Measurements from ENCODE around the gene TARM1.
A peak's percentile ranks its signal among the peaks of the same experiment; 100 is the strongest.
"Not testable (repeated sequence)": the region's sequence is repeated elsewhere in the genome, so short reads cannot be mapped to it uniquely, and the experiment has no call there.

TARM1 gene

GRCh38 chr19:54099190-54099902, 18.2 kb upstream of the TARM1 start:
- Histone ChIP-seq H3K27me3 (ENCODE audit: insufficient read depth, low read length) (no peaks in the 10 kb centered on the region), H3K4me1 (ENCODE audit: control insufficient read depth, insufficient read depth, low read length, unreplicated experiment) (no peaks in the 10 kb centered on the region), H3K79me2 (ENCODE audit: control insufficient read depth, insufficient read depth, low read length, unreplicated experiment) (peaks cover 12% of the 10 kb centered on the region), H3K4me3 (ENCODE audit: low read depth, low read length) (no peak overlapping the region), H2AFZ (ENCODE audit: low read length, unreplicated experiment) (no peak overlapping the region), H3K27ac (ENCODE audit: low read depth, low read length) (no peak overlapping the region), H3K36me3 (ENCODE audit: insufficient read depth, low read length) (no peaks in the 10 kb centered on the region)

- Histone ChIP-seq H2AFZ (ENCODE audit: low read length, unreplicated experiment) (peak overlapping the region; percentile 81), H3K27ac (ENCODE audit: low read depth, low read length) (no peak overlapping the region), H3K4me1 (ENCODE audit: control insufficient read depth, insufficient read depth, low read length, unreplicated experiment) (no peaks in the 10 kb centered on the region), H3K4me3 (ENCODE audit: low read depth, low read length) (peak overlapping the region; percentile 86), H3K27me3 (ENCODE audit: insufficient read depth, low read length) (no peaks in the 10 kb centered on the region), H3K36me3 (ENCODE audit: insufficient read depth, low read length) (no peaks in the 10 kb centered on the region), H3K79me2 (ENCODE audit: control insufficient read depth, insufficient read depth, low read length, unreplicated experiment) (no peaks in the 10 kb centered on the region)
Measured at GRCh38 chr19:54096617-54097106, 15.5 kb upstream of the TARM1 start.

GRCh38 chr19:54095859-54096616, 14.9 kb upstream of the TARM1 start:
- not testable (repeated sequence) for H3K79me2 ChIP-seq (ENCODE audit: control insufficient read depth, insufficient read depth, low read length, unreplicated experiment); H3K4me1 ChIP-seq (ENCODE audit: control insufficient read depth, insufficient read depth, low read length, unreplicated experiment); H3K27me3 ChIP-seq (ENCODE audit: insufficient read depth, low read length); H3K36me3 ChIP-seq (ENCODE audit: insufficient read depth, low read length); H3K27ac ChIP-seq (ENCODE audit: low read depth, low read length)
- H3K4me3 ChIP-seq (ENCODE audit: low read depth, low read length) = peak overlapping the region; percentile 86
- peak overlapping the region; percentile 83 for H2AFZ ChIP-seq (ENCODE audit: low read length, unreplicated experiment)

- no peaks in the 10 kb centered on the region for H3K36me3 ChIP-seq (ENCODE audit: insufficient read depth, low read length)
- no peaks in the 10 kb centered on the region for H3K27me3 ChIP-seq (ENCODE audit: insufficient read depth, low read length)
- H3K79me2 ChIP-seq (ENCODE audit: control insufficient read depth, insufficient read depth, low read length, unreplicated experiment) = no peaks in the 10 kb centered on the region
- H2AFZ ChIP-seq (ENCODE audit: low read length, unreplicated experiment) = peak overlapping the region; percentile 83
- no peak overlapping the region for H3K27ac ChIP-seq (ENCODE audit: low read depth, low read length)
- H3K4me1 ChIP-seq (ENCODE audit: control insufficient read depth, insufficient read depth, low read length, unreplicated experiment) = no peaks in the 10 kb centered on the region
- peak overlapping the region; percentile 86 for H3K4me3 ChIP-seq (ENCODE audit: low read depth, low read length)
Measured at GRCh38 chr19:54095136-54095858, 14.1 kb upstream of the TARM1 start.

GRCh38 chr19:54094426-54095000, 13.3 kb upstream of the TARM1 start:
- Histone ChIP-seq H3K27me3 (ENCODE audit: insufficient read depth, low read length) (no peaks in the 10 kb centered on the region), H3K27ac (ENCODE audit: low read depth, low read length) (no peak overlapping the region), H3K4me3 (ENCODE audit: low read depth, low read length) (no peak overlapping the region), H2AFZ (ENCODE audit: low read length, unreplicated experiment) (no peak overlapping the region), H3K4me1 (ENCODE audit: control insufficient read depth, insufficient read depth, low read length, unreplicated experiment) (no peaks in the 10 kb centered on the region), H3K79me2 (ENCODE audit: control insufficient read depth, insufficient read depth, low read length, unreplicated experiment) (no peaks in the 10 kb centered on the region), H3K36me3 (ENCODE audit: insufficient read depth, low read length) (no peaks in the 10 kb centered on the region)

GRCh38 chr19:54084410-54084809, 3.2 kb upstream of the TARM1 start:
- Histone ChIP-seq H3K27me3 (ENCODE audit: insufficient read depth, low read length) (no peaks in the 10 kb centered on the region), H3K27ac (ENCODE audit: low read depth, low read length) (no peak overlapping the region), H3K36me3 (ENCODE audit: insufficient read depth, low read length) (no peaks in the 10 kb centered on the region), H2AFZ (ENCODE audit: low read length, unreplicated experiment) (no peak overlapping the region), H3K79me2 (ENCODE audit: control insufficient read depth, insufficient read depth, low read length, unreplicated experiment) (no peaks in the 10 kb centered on the region), H3K4me1 (ENCODE audit: control insufficient read depth, insufficient read depth, low read length, unreplicated experiment) (no peaks in the 10 kb centered on the region), H3K4me3 (ENCODE audit: low read depth, low read length) (no peak overlapping the region)

GRCh38 chr19:54077334-54077733, 3.8 kb downstream of the TARM1 start:
- H3K4me3 ChIP-seq (ENCODE audit: low read depth, low read length) = no peak overlapping the region
- H3K27me3 ChIP-seq (ENCODE audit: insufficient read depth, low read length) = no peaks in the 10 kb centered on the region

GRCh38 chr19:54074851-54075250, 6.3 kb downstream of the TARM1 start:
- Histone ChIP-seq H3K27me3 (ENCODE audit: insufficient read depth, low read length) (no peaks in the 10 kb centered on the region), H3K36me3 (ENCODE audit: insufficient read depth, low read length) (no peaks in the 10 kb centered on the region), H3K4me1 (ENCODE audit: control insufficient read depth, insufficient read depth, low read length, unreplicated experiment) (no peaks in the 10 kb centered on the region), H2AFZ (ENCODE audit: low read length, unreplicated experiment) (no peak overlapping the region), H3K27ac (ENCODE audit: low read depth, low read length) (no peak overlapping the region), H3K79me2 (ENCODE audit: control insufficient read depth, insufficient read depth, low read length, unreplicated experiment) (no peaks in the 10 kb centered on the region), H3K4me3 (ENCODE audit: low read depth, low read length) (no peak overlapping the region)

More at GRCh38 chr19:54077334-54077733, 3.8 kb downstream of the TARM1 start:
- Histone ChIP-seq H2AFZ (ENCODE audit: low read length, unreplicated experiment) (no peak overlapping the region), H3K4me1 (ENCODE audit: control insufficient read depth, insufficient read depth, low read length, unreplicated experiment) (no peaks in the 10 kb centered on the region), H3K36me3 (ENCODE audit: insufficient read depth, low read length) (no peaks in the 10 kb centered on the region), H3K79me2 (ENCODE audit: control insufficient read depth, insufficient read depth, low read length, unreplicated experiment) (no peaks in the 10 kb centered on the region), H3K27ac (ENCODE audit: low read depth, low read length) (no peak overlapping the region)

- H3K27ac ChIP-seq (ENCODE audit: low read depth, low read length) = no peak overlapping the region
- H3K79me2 ChIP-seq (ENCODE audit: control insufficient read depth, insufficient read depth, low read length, unreplicated experiment) = no peaks in the 10 kb centered on the region
- H3K4me3 ChIP-seq (ENCODE audit: low read depth, low read length) = no peak overlapping the region
- H3K36me3 ChIP-seq (ENCODE audit: insufficient read depth, low read length) = no peaks in the 10 kb centered on the region
- no peaks in the 10 kb centered on the region for H3K4me1 ChIP-seq (ENCODE audit: control insufficient read depth, insufficient read depth, low read length, unreplicated experiment)
- no peaks in the 10 kb centered on the region for H3K27me3 ChIP-seq (ENCODE audit: insufficient read depth, low read length)
- H2AFZ ChIP-seq (ENCODE audit: low read length, unreplicated experiment) = no peak overlapping the region
Measured at GRCh38 chr19:54073829-54074228, 7.3 kb downstream of the TARM1 start.

- H3K27ac ChIP-seq (ENCODE audit: low read depth, low read length) = no peak overlapping the region
- H3K4me1 ChIP-seq (ENCODE audit: control insufficient read depth, insufficient read depth, low read length, unreplicated experiment) = no peaks in the 10 kb centered on the region
- H3K79me2 ChIP-seq (ENCODE audit: control insufficient read depth, insufficient read depth, low read length, unreplicated experiment) = no peaks in the 10 kb centered on the region
- H2AFZ ChIP-seq (ENCODE audit: low read length, unreplicated experiment) = no peak overlapping the region
- no peaks in the 10 kb centered on the region for H3K27me3 ChIP-seq (ENCODE audit: insufficient read depth, low read length)
- H3K4me3 ChIP-seq (ENCODE audit: low read depth, low read length) = no peak overlapping the region
- H3K36me3 ChIP-seq (ENCODE audit: insufficient read depth, low read length) = no peaks in the 10 kb centered on the region
Measured at GRCh38 chr19:54069470-54069869, 11.7 kb downstream of the TARM1 start.
